ENCODE measurements around the gene GABRR2. TPM values are rescaled to one million over a fixed set of nuclear protein-coding genes. Genes with fewer than 3 reads are reported as not detected.

The GABRR2 gene
- total RNA-seq, 1 experiment from 2014 or later: 0.36 TPM

GRCh38 chr6:89291256-89291819 is 23.8 kb downstream of the GABRR2 start:
- TF ChIP-seq CTCF (conservative IDR thresholded peaks at IDR 0.05; ENCODE audit: low read depth, low read length) (no peak), EZH2phosphoT487 (IDR thresholded peaks at IDR 0.05; ENCODE audit: borderline replicate concordance, low read length) (no peak), EZH2 (IDR thresholded peaks at IDR 0.05; ENCODE audit: low read length, unreplicated experiment) (no peak)
- no peaks in the 10 kb centered on the region for H4K20me1 ChIP-seq (ENCODE audit: low read length)
- H3K27ac ChIP-seq (ENCODE audit: low read length): no peak overlapping the region
- no peak overlapping the region for H3K9ac ChIP-seq (ENCODE audit: low read length)
- intact Hi-C loops (cut with micrococcal nuclease): no loop called here
- no peak overlapping the region for H3K4me2 ChIP-seq (ENCODE audit: low read length)
- POLR2A ChIA-PET (ENCODE audit: unreplicated experiment): no interaction called here
- no peak for ATAC-seq
- DNase-seq: no peak
- H2AFZ ChIP-seq (ENCODE audit: low read length): no peak overlapping the region
- H3K27me3 ChIP-seq (ENCODE audit: low read length): no peaks in the 10 kb centered on the region
- no peaks in the 10 kb centered on the region for H3K4me1 ChIP-seq (ENCODE audit: insufficient read depth, low read length)
- CTCF ChIA-PET: no interaction called here
- H3K4me3 ChIP-seq (ENCODE audit: low read length): no peak overlapping the region
- no peaks in the 10 kb centered on the region for H3F3A ChIP-seq (ENCODE audit: low read length, unreplicated experiment)
- no peaks in the 10 kb centered on the region for H3K36me3 ChIP-seq (ENCODE audit: low read depth, low read length)
- H3K79me2 ChIP-seq (ENCODE audit: low read length): no peaks in the 10 kb centered on the region
- H3K9me2 ChIP-seq (replicated peaks; ENCODE audit: low read length): no peaks in the 10 kb centered on the region
- H3K9me3 ChIP-seq (ENCODE audit: low read length): no peaks in the 10 kb centered on the region
- BruUV-seq (replicated peaks): no TSS peak

- Histone ChIP-seq H3K4me2 (ENCODE audit: low read length) (no peak overlapping the region), H3K9me3 (ENCODE audit: low read length) (no peaks in the 10 kb centered on the region), H3K36me3 (ENCODE audit: low read depth, low read length) (no peaks in the 10 kb centered on the region), H3K79me2 (ENCODE audit: low read length) (no peaks in the 10 kb centered on the region), H4K20me1 (ENCODE audit: low read length) (no peaks in the 10 kb centered on the region), H3K27me3 (ENCODE audit: low read length) (no peaks in the 10 kb centered on the region), H3K9me2 (replicated peaks; ENCODE audit: low read length) (no peaks in the 10 kb centered on the region), H3K27ac (ENCODE audit: low read length) (no peak overlapping the region), H3K4me1 (ENCODE audit: insufficient read depth, low read length) (no peaks in the 10 kb centered on the region), H3K9ac (ENCODE audit: low read length) (no peak overlapping the region), H3K4me3 (ENCODE audit: low read length) (no peak overlapping the region), H3F3A (ENCODE audit: low read length, unreplicated experiment) (no peaks in the 10 kb centered on the region), H2AFZ (ENCODE audit: low read length) (no peak overlapping the region)
- no TSS peak for BruUV-seq (replicated peaks)
- no peak for DNase-seq
- no peak for ATAC-seq
- POLR2A ChIA-PET (ENCODE audit: unreplicated experiment): no interaction called here
- intact Hi-C loops (cut with micrococcal nuclease): no loop called here
- TF ChIP-seq EZH2 (IDR thresholded peaks at IDR 0.05; ENCODE audit: low read length, unreplicated experiment) (no peak), CTCF (conservative IDR thresholded peaks at IDR 0.05; ENCODE audit: low read depth, low read length) (no peak), EZH2phosphoT487 (IDR thresholded peaks at IDR 0.05; ENCODE audit: borderline replicate concordance, low read length) (no peak)
- CTCF ChIA-PET: no interaction called here
These were observed 24.5 kb downstream of the GABRR2 start for GRCh38 chr6:89290401-89291155.

- H3K9me2 ChIP-seq (replicated peaks; ENCODE audit: low read length): no peaks in the 10 kb centered on the region
- POLR2A ChIA-PET (ENCODE audit: unreplicated experiment): no interaction called here
- no peak for TF ChIP-seq EZH2phosphoT487 (IDR thresholded peaks at IDR 0.05; ENCODE audit: borderline replicate concordance, low read length)
- TF ChIP-seq EZH2 (IDR thresholded peaks at IDR 0.05; ENCODE audit: low read length, unreplicated experiment): no peak
- TF ChIP-seq CTCF (conservative IDR thresholded peaks at IDR 0.05; ENCODE audit: low read depth, low read length): no peak
- intact Hi-C loops (cut with micrococcal nuclease): no loop called here
- no peak overlapping the region for H3K4me3 ChIP-seq (ENCODE audit: low read length)
- H3K27me3 ChIP-seq (ENCODE audit: low read length): no peaks in the 10 kb centered on the region
- no peaks in the 10 kb centered on the region for H3F3A ChIP-seq (ENCODE audit: low read length, unreplicated experiment)
- no peaks in the 10 kb centered on the region for H3K9me3 ChIP-seq (ENCODE audit: low read length)
- no peak overlapping the region for H3K9ac ChIP-seq (ENCODE audit: low read length)
- CTCF ChIA-PET: no interaction called here
- H3K27ac ChIP-seq (ENCODE audit: low read length): no peak overlapping the region
- no peak overlapping the region for H2AFZ ChIP-seq (ENCODE audit: low read length)
- H3K4me1 ChIP-seq (ENCODE audit: insufficient read depth, low read length): no peaks in the 10 kb centered on the region
- no peak overlapping the region for H3K4me2 ChIP-seq (ENCODE audit: low read length)
- H4K20me1 ChIP-seq (ENCODE audit: low read length): no peaks in the 10 kb centered on the region
- H3K79me2 ChIP-seq (ENCODE audit: low read length): no peaks in the 10 kb centered on the region
- BruUV-seq (replicated peaks): no TSS peak
- H3K36me3 ChIP-seq (ENCODE audit: low read depth, low read length): no peaks in the 10 kb centered on the region
- DNase-seq (no peak), ATAC-seq (no peak)
These were observed 25.4 kb downstream of the GABRR2 start for GRCh38 chr6:89289710-89290109.
